ENCODE data around the gene STARD8.
"Not testable (repeated sequence)": the region's sequence is repeated elsewhere in the genome, so short reads cannot be mapped to it uniquely, and the experiment has no call there.

STARD8 gene

DNA sequence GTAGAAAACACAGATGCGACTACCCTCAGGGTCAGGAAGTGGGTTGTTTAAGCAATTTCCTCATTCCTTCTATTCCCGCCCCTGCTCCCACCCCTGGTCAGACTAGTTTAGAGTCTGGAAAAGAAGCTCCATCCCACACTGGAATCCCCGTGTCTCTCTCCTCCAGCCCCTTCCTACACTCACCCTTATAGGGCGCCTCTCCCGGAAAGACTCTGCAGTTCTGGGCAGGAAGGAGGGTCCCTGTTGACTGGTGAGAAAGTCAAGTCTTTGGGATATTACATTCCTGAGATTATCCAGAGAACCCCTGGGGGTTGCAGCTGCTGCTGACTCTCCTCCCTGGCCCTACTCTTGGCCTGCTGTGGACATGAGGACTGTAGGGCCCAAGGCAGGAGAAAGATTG lies 11.9 kb downstream of the STARD8 start:
- in situ Hi-C loops (cut with HindIII; ENCODE audit: low sequenced_read_pairs), result no loop called here

DNA sequence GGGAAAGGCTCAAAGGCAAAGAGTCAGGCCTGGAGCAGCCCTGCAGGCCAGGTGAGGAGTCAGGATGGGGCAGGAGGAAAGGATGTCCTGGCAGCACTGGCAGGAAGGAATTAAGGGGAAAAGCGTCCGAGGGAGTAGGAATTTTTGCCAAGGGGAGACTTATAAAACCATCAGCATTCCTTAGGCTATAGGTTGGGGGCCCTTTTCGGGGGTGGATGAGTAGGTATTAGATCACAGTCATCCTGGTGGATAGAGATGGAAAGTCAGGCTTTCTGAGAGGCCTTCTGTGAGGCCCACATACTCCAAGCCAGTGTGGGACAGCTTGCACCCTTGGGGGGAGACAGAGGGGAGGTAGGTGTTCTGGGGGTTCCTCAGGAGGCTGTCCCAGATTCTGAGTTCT lies 12.3 kb downstream of the STARD8 start:
- in situ Hi-C loops (cut with HindIII; ENCODE audit: low sequenced_read_pairs), result loop anchor here (5.0 kb wide), 1 partner anchor 43 kb away; no protein-coding TSS in a partner anchor

DNA sequence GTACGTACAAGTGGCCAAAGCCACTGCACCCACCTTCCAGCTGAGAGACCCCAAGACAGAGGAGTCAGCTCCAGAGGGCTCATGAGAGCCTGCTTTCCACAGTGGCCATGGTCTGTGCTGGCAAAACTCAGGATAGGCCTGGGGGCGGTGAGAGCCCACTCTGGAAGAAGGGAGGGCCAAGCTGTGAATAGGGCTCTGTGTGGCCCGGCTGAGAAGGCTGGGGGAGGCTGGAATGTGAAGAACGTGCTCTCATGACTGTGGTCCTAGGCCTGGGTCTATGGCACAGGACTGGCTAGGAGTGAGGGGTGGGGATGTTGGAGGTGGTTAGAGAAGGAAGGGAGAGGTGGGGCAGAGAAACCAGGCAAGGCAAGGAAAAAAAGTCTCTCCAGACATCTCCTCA lies 13.3 kb downstream of the STARD8 start:
- in situ Hi-C loops (cut with HindIII; ENCODE audit: low sequenced_read_pairs), result loop anchor here (5.0 kb wide), 1 partner anchor 42 kb away; no protein-coding TSS in a partner anchor

DNA sequence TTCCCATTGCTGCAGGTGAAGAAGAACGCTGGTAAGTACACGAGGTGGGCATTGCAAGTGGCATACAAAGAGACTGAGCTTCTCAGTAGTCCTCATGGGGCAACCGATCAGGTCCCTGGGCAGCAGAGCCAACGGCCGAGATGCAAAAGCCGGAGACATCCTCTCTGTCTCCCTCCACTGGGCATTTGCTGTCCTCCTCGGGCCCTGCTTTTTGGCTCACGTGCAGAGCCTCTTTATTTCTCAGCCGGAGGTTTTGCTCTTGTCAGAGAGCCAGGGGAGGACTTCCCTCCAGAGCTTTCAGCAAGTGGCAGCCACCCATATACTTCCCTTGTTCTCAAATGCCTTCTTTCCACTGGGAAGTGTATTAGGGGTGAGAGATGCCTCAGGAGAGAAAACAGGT lies 18.0 kb downstream of the STARD8 start:
- in situ Hi-C loops (cut with HindIII; ENCODE audit: low sequenced_read_pairs), result no loop called here

DNA sequence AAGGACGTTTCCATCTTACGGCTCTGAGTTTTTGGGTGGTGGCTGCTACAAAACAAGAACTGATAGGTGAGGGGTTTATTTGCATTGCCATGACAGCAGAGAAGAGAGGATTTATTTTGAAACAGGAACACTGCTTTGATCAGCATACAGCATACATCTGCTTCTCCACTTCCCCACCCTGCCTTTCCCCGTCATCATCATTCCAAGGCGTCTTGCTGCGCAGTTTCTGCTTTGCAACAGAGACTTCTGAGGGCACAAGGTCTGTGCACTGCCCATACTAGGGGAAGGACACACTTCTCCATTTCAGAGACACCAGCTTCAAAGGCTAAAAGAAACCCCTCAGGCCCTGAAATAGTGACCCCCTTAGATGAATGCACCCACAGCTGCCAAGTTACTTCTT lies 19.1 kb downstream of the STARD8 start:
- in situ Hi-C loops (cut with HindIII; ENCODE audit: low sequenced_read_pairs), result no loop called here

DNA sequence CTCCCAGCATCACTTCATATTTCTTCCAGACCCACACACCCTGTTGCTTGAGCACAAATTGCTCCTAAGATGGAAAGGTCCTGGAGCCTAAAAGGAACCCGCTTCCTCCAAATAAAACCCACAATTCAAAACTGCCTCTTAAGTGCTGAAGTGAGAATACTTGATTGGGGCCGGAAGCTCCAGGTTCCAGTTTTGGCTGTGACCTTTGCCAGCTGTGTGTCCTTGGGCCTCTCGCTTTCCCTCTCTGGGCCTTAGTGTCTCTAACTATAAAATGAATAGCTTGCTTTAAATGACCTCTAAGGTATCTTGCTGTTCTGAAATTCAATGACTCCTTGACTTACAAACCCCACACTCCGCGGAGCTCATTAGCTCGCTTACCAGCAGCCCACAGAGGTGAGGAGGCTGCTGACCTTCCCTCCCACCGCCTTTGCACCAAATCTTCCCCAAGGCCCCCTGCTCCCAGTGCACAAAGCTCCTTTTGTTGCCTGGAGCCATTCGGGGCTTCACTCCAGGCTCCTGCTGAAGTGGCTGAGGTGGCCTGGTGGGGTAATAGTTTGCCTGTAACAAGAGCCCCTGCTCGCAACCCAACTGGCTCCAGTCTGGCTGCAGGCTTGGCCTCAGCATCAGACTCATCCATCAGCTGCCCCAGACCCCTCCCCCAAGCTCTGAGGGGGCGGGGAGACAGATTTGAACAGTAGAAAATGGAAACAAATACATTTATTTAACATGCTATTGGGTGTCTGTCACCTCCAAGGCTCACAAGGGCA lies 21.8 kb downstream of the STARD8 start:
- in situ Hi-C loops (cut with HindIII; ENCODE audit: low sequenced_read_pairs), result no loop called here

DNA sequence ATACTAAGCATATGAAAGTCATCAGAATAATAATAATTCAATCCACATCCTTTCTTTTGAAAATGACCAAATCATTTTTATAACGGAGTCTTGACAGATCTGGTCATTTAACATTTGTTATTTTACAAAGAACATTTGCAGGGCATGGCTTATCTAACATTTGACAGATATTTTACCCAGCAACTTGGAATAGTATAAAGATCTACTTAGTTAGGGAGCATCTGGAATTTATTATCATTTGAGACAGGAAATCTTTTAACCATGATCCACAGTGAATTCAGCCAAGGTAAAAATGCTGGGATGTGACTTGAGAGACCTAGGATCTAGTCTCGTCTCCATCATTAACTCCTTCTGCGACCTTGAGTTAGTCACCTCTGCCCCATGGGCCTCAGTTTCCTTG lies 22.4 kb downstream of the STARD8 start:
- in situ Hi-C loops (cut with HindIII; ENCODE audit: low sequenced_read_pairs), result no loop called here

DNA sequence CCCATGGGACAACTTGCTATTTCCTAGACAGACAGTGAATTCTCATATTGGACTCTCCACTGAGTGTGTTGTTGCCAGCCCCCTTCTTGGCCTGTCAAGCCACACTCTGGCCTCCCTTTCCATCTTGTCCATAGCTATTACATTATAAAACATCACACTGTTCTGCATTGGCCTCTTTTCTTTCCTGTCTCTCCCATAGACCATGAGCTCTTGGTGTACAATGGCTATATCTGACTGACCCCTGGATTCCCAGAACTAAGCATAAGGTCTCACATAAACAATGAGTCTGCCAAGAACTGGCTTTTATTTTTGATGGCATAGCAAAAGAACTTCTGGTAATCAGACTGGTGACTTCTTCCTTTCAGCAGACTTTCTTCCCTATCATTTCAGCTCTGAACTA lies 23.8 kb downstream of the STARD8 start:
- in situ Hi-C loops (cut with HindIII; ENCODE audit: low sequenced_read_pairs), result no loop called here

DNA sequence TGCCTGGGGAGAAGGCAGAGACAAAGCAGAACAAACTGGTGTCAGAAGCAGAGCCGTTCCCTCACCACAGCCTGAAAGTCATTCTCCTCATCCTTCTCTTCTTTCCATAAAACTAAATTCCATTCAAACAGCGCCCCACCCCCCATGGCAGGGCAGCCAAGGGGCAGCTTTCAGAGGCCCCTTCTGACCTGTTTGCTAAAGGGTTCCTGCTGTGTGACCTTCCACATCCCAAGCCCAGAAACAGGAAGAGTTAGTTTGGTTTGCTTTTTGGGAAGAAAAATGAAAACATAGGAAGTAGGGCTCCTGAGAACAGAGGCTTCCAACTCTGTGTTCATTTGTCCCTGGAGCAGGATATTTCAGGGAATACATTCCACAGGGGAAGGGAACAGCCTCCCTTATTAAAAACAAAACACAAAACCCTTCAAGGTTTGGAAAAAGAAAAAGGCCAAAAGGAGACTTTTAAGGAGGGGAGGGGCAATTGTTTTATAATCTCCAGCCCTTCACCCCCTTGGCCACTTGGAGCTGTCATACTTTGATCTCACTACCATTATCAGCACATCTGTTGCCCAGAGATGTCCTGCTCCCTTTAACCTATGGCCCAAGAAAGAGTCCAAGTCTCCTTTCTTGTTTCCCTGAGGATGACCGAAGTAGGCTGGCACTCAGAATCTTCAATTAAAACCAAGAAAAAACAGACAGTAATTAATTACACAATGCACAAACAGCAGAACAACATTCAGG lies 25.3 kb downstream of the STARD8 start:
- in situ Hi-C loops (cut with HindIII; ENCODE audit: low sequenced_read_pairs), result no loop called here

DNA sequence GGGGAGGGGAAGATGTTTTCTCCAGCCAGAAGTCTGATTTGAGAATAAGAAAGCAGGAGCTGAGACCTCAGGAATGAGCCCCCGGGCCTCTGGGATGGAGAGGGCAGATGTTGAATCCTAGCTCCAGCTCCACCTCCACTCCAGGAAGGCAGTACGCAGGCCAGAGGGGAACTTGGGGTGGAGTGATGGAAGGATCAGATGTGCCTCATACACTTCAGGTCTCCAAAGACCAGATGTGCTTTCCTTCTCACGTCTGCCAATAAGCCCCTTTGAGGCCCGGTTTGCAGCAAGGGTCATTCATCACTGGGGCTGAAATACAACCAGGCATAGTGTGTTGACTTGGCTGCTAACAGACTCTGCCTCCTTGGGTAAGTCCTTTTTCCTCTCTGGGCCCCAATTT lies 28.1 kb downstream of the STARD8 start:
- in situ Hi-C loops (cut with HindIII; ENCODE audit: low sequenced_read_pairs), result no loop called here

DNA sequence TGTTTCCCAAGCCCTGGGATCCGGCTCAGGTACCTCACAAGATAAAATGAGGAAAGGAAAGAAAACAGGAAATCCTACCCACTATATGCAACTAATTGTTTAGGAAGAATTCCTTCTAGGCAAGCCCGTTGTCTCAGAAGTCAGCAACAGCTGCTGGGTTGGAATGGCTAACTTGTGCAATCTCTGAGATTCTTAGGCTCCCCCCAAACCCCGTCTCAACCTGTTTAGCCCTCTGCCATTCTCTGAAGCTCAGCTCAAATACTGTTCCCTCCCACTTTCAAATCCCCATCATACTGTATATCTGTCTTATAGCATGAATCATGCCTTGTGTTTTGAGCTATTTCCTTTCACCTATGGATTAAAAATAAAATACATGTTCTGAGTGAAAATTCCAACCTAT lies 28.9 kb downstream of the STARD8 start:
- in situ Hi-C loops (cut with HindIII; ENCODE audit: low sequenced_read_pairs), result no loop called here

DNA sequence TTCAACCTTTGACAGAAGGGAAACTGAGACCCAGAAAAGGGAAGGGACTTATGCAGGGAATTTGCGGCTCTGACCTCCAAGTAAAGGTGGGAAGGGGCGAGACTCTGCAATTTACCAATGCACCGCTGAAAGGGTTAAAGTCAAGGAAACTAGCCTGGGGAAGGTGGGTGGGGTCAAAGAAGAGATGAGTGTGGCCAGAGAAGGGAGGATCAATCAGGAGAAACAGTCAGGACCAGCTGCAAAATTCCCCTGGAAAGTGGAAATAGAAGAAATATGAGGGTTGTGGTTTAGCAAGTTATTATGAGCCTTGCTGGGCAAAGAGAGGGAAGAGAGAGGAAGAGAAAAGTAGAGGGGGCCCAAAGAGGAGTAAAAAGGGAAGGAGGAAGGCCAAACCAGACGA lies 30.5 kb downstream of the STARD8 start:
- in situ Hi-C loops (cut with HindIII; ENCODE audit: low sequenced_read_pairs), result no loop called here

DNA sequence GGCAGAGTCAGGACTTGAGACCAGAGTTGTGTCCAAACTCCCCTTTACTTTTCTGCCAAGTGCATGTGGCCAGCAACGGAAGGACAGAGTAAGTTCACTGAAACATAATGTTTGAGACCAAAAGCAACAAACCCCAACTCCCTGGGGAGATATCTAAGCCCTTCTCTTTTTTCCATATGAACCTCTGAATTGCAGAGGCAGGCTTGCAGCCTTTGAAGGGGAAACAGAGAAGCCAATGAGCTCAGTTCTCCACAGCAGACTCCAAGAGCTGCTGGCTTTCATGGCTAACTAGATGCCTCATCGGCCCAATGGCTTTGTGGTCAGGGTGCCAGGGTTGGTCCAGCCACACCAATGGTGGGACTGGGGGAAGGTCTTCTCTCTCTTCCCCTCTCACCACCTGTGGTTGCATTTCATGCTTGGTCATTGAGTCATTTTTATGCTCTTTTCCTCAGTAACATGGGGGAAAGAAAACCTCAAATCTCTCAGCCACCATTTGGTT lies 34.0 kb downstream of the STARD8 start:
- in situ Hi-C loops (cut with HindIII; ENCODE audit: low sequenced_read_pairs), result no loop called here

DNA sequence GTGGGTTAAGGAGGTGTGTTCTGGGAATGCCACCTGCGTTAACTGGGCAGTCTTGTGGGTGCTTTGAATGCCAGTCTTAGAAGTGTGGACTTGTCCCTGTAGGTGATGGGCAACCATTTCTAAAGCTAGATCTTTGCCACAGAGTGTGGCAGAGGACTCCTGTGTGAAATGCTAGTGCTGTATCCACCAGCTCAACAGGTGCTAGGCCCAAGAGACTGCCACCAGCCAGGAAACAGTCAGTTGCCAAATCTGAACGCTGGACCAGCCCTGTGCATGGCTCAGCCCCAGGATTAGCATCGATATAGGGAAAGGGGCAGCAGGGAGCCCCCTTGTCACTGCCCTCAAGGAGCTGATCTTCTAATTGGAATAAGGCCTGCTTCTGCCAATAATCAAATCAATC lies 35.3 kb downstream of the STARD8 start:
- in situ Hi-C loops (cut with HindIII; ENCODE audit: low sequenced_read_pairs), result no loop called here

DNA sequence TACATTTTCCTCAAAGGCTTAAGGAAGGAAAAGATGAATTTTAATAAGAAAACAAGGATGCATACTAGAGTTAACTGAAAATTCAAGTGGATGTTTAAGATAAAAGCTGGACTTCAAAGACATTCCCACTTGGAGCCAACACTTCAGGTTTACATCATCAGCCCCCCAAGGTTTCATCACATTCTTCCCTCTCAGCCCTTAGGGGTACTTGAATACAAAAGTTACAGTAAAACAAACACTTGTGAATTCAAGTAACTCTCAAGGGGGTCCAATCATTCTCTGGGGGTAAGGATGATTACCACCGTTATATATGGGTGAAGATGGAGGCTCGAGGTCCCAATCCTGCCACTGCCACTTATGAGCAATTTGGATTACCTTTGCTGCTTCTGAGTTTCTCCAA lies 36.1 kb downstream of the STARD8 start:
- in situ Hi-C loops (cut with HindIII; ENCODE audit: low sequenced_read_pairs), result no loop called here

DNA sequence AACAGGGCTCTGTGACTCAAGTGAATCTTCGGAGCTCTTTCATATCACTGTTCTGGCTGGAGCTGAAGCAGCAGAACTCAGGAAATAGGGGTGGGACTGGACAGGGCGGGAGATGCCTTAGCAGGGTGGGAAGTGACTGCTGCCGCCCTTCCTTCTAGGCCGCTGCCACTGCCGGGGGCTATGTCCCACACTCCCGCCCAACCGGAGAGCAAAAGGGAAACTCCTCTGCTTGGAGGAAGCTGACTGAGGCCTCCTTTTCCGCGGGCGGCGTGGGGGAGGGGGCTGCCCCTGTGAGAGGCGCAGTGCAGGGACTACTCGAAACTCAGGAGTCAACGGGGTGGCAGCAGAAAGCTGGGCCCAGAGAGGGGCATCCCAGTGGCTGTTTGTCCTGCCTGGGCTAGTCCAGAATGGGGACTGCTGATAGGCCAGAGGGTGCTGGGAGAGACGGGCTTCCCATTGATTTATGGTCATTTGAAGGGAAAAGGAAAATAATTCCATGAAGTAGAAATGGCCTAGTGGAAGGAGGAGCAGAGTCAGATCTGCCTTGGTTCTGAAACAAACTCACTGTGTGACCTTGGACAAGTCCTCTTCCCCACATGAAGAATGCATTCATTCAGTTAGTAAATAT lies 36.9 kb downstream of the STARD8 start:
- in situ Hi-C loops (cut with HindIII; ENCODE audit: low sequenced_read_pairs), result no loop called here

DNA sequence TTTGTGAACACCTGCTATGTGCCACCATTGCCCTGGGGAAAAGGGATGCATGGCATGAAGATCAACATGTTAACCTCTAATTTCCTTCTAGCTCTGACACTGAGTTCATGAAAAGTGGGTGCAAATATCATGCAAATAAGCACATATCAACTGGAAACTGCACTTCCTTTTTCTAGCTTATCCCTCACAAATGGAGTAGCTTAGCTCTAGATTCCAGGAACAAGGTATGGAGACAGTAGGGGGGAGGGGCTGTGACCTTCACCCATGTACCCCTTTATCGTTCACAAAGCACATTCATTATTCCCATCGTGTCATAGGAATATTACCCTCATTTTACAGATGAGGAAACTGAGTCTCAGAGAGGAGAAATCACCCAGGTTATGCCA lies 37.4 kb downstream of the STARD8 start:
- in situ Hi-C loops (cut with HindIII; ENCODE audit: low sequenced_read_pairs), result no loop called here

DNA sequence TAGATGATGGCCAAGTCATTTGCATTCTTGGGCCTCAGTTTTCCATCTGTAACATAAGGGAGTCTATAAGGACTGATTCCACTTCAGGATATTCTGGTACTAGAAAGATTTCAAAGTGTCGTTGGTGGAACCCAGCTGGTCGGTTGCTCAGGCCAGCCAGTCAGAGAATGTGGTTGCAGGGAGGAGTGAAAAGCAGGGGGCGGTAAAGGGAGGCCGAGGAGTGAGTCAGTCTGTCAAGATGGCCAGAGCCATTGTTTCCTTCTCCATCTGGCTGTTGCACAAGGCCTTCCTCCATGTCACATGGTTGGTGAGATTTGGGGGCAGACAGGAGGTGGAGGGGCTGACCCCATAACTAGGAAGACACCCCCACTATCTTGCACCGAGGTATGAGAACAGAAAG lies 38.2 kb downstream of the STARD8 start:
- in situ Hi-C loops (cut with HindIII; ENCODE audit: low sequenced_read_pairs), result no loop called here

DNA sequence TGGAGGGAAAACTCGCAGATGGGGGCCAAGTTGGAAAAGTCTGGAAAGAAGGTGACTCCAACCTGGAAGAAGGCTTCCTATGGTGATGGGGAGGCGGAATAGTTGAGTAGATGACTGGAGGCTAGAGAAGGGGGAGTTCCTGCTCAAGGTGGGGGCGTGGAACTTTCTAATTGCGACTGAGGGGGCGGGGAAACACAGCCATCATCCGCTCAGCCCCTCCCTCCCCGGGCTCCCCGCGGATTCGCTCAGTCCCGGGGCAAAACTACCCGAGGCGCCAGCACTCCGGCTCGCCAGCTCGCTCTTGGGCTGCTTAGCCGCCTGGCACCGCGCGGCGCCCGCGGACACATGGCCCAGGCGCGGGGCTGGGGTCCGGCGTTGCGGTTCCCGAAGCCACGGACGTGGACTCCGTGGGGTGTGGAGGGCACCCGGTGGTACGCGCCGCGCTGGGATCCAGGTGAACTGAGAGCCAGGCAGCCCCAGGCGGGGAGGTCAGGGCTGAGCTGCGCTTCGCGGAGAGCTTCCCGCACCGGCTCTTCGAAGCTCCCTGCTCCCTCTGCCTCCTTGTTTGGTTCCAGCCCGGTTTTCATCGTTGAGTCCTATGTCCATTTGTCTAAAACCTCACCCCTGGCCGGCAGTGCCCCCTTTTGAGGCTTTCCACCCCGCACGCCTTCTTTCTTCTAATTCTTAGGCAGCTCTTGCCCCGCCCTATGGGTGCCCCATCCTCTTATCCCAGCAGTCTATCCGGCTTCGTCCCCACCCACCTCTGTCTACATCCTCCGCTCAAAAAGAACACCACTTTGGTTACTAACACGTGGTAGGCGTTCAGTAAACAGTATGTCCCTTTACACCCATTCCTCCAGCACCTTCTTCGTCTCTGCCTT lies 38.9 kb downstream of the STARD8 start:
- in situ Hi-C loops (cut with HindIII; ENCODE audit: low sequenced_read_pairs), result no loop called here

DNA sequence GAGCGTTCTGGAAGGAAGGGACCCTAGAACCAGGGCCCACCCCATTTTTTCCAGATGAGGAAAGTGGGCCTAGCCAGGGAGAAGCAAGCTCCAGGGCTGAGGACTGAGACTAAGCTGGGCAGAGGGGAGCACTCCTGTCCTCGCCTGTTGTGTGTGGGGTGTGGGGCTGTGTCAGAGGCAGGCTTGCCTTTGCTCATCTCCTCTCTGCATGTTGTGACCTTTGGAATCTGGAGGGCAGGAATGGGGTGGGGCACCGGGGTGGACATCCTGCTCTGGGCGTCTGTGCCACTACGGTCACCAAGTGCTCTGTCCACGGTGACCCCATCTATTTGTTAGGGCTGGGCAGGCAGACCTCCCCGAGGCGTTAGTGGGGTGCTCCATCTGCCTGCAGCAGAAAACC lies 41.5 kb downstream of the STARD8 start:
- in situ Hi-C loops (cut with HindIII; ENCODE audit: low sequenced_read_pairs), result not testable (repeated sequence)
